ENCODE results near the gene GOLIM4. TPM values are rescaled to one million over a fixed set of nuclear protein-coding genes. Genes with fewer than 3 reads are reported as not detected.
A peak's percentile ranks its signal among the peaks of the same experiment; 100 is the strongest.

GOLIM4 gene
- total and polyA plus RNA-seq, 11 donors: 31.5 to 106 (median 65.5) TPM

DNA sequence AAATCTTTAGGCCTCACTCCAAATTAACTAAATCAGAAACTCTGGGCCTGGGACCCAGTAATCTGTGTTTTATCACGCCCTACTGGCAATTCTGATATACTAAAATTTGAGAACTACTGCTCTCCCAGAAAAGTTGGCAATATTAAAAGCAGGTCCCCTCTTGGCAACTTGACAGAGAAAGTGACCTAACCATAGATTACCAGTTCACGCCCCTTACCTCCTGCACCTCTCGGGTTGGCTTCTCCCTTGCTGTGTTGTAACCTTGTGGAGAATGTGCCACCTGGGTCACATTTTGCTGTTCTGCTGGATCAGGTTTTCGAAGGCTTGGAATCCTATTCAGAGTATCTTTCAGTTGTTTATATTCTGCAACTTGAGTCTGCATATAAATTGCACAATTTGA is 59.1 kb downstream of the GOLIM4 start:
- H3K27ac ChIP-seq: no peak overlapping the region
- TF ChIP-seq POLR2A (IDR thresholded peaks at IDR 0.05): no peak
- no peak for TF ChIP-seq CTCF (IDR thresholded peaks at IDR 0.05)
- no peaks in the 10 kb centered on the region for H3K27me3 ChIP-seq
- intact Hi-C loops (cut with DNase I): loop anchor here in 3 of 10 donors (5.0 to 10.0 kb wide), 2 partner anchors 109 to 302 kb away; partner anchors contain the start of genes PDCD10 (in 1 of the 3) and SERPINI1 (in 1 of the 3)
- no peak for ATAC-seq
- 72 to 78% (median 77%) methylated on average over 4 of the region's 4 CpGs for WGBS, 4 donors
- peaks cover 0 to 7% (median 0%) of the 10 kb centered on the region in 12 donors for H3K9me3 ChIP-seq
- H3K4me1 ChIP-seq: peaks cover 0 to 15% (median 7%) of the 10 kb centered on the region in 12 donors
- DNase-seq: no peak
- no peak overlapping the region for H3K4me3 ChIP-seq
- H3K36me3 ChIP-seq: peaks cover 0 to 73% (median 38%) of the 10 kb centered on the region in 9 donors

GRCh38 chr3:168034152-168034928 is 61.4 kb downstream of the GOLIM4 start:
- H3K4me1 ChIP-seq: peaks cover 0 to 14% (median 8%) of the 10 kb centered on the region in 12 donors
- peaks cover 0 to 7% (median 0%) of the 10 kb centered on the region in 12 donors for H3K9me3 ChIP-seq
- ATAC-seq: peak; percentile 65 to 90 (median 88)
- 36 to 53% (median 46%) methylated on average over 5 of the region's 5 CpGs for WGBS, 4 donors
- H3K27me3 ChIP-seq: no peaks in the 10 kb centered on the region
- DNase-seq: peak in 2 of 5 donors; percentile 41 to 51
- TF ChIP-seq CTCF (IDR thresholded peaks at IDR 0.05) (no peak), POLR2A (IDR thresholded peaks at IDR 0.05) (no peak)
- intact Hi-C loops (cut with DNase I): loop anchor here in 1 of 10 donors (10.0 kb wide), 1 partner anchor 300 kb away; the partner anchor contains the start of genes PDCD10 and SERPINI1
- H3K27ac ChIP-seq: peak overlapping the region; percentile 19 to 83 (median 66)
- H3K36me3 ChIP-seq: peaks cover 0 to 75% (median 44%) of the 10 kb centered on the region in 9 donors
- no peak overlapping the region for H3K4me3 ChIP-seq

GRCh38 chr3:168030577-168030976 is 65.1 kb downstream of the GOLIM4 start:
- intact Hi-C loops (cut with DNase I): loop anchor here in 1 of 10 donors (10.0 kb wide), 1 partner anchor 296 kb away; the partner anchor contains the start of genes PDCD10 and SERPINI1
- peaks cover 0 to 34% (median 11%) of the 10 kb centered on the region in 12 donors for H3K4me1 ChIP-seq
- ATAC-seq: no peak
- no peaks in the 10 kb centered on the region for H3K27me3 ChIP-seq
- no peak for TF ChIP-seq CTCF (IDR thresholded peaks at IDR 0.05)
- TF ChIP-seq POLR2A (IDR thresholded peaks at IDR 0.05): no peak
- 72 to 82% (median 78%) methylated on average over 4 of the region's 4 CpGs for WGBS, 4 donors
- DNase-seq: no peak
- H3K4me3 ChIP-seq: no peak overlapping the region
- H3K27ac ChIP-seq: peak overlapping the region in 2 of 12 donors; percentile 0 to 6
- peaks cover 0 to 3% (median 0%) of the 10 kb centered on the region in 12 donors for H3K9me3 ChIP-seq
- H3K36me3 ChIP-seq: peaks cover 0 to 83% (median 67%) of the 10 kb centered on the region in 9 donors

GRCh38 chr3:168029705-168030104 is 66.0 kb downstream of the GOLIM4 start:
- ATAC-seq (no peak), DNase-seq (no peak)
- peak overlapping the region in 2 of 12 donors; percentile 3 to 8 for H3K27ac ChIP-seq
- no peak overlapping the region for H3K4me3 ChIP-seq
- no peaks in the 10 kb centered on the region for H3K9me3 ChIP-seq
- TF ChIP-seq POLR2A (IDR thresholded peaks at IDR 0.05) (no peak), CTCF (IDR thresholded peaks at IDR 0.05) (no peak)
- peaks cover 0 to 86% (median 67%) of the 10 kb centered on the region in 9 donors for H3K36me3 ChIP-seq
- H3K27me3 ChIP-seq: no peaks in the 10 kb centered on the region
- intact Hi-C loops (cut with DNase I): loop anchor here in 2 of 10 donors (10.0 kb wide), 2 partner anchors 95 to 295 kb away; partner anchors contain the start of genes PDCD10 (in 1 of the 2) and SERPINI1 (in 1 of the 2)
- WGBS, 4 donors: 89 to 92% (median 91%) methylated on average over 7 of the region's 7 CpGs
- peaks cover 0 to 42% (median 19%) of the 10 kb centered on the region in 12 donors for H3K4me1 ChIP-seq
